Measurements from ENCODE around the gene PDLIM3. TPM values are rescaled to one million over a fixed set of nuclear protein-coding genes. Genes with fewer than 3 reads are reported as not detected.

The PDLIM3 gene
- total and polyA plus RNA-seq, 2 of the 4 experiments (the other 2 are of a cell fraction): 6.4 to 11.7 TPM

GRCh38 chr4:185534866-185535611 is at the start of gene PDLIM3 (continued):
- TF ChIP-seq ELK1 (IDR thresholded peaks at IDR 0.05; ENCODE audit: borderline replicate concordance, low read depth, low read length): no peak

- H3K9ac ChIP-seq (ENCODE audit: low read depth, low read length): no peak overlapping the region
- DNase-seq (no peak), ATAC-seq (ENCODE audit: low read depth) (no peak)
- H3K79me1 ChIP-seq (ENCODE audit: low read depth in 1 of 2, low read length in 2 of 2): no peaks in the 10 kb centered on the region
- H4K5ac ChIP-seq (ENCODE audit: low read depth, low read length): no peak overlapping the region
- ChIA-PET CTCF (no interaction called here), POLR2A (ENCODE audit: unreplicated experiment) (no interaction called here)
- H2BK120ac ChIP-seq (ENCODE audit: low read depth, low read length): no peak overlapping the region
- no peak overlapping the region for H2AK9ac ChIP-seq (replicated peaks; ENCODE audit: low read depth, low read length, poor library complexity)
- TF ChIP-seq RFX5 (IDR thresholded peaks at IDR 0.05; ENCODE audit: low read depth, low read length) (no peak), SMC3 (IDR thresholded peaks at IDR 0.05; ENCODE audit: low read depth, low read length) (no peak), NFE2L2 (IDR thresholded peaks at IDR 0.05; ENCODE audit: low read depth, low read length) (no peak), MAFK (IDR thresholded peaks at IDR 0.05; ENCODE audit: low read depth, low read length) (no peak), RAD21 (IDR thresholded peaks at IDR 0.05; ENCODE audit: low read length) (no peak), CTCF (conservative IDR thresholded peaks at IDR 0.05; ENCODE audit: low read depth, low read length) (no peak), BHLHE40 (IDR thresholded peaks at IDR 0.05; ENCODE audit: low read depth, low read length) (no peak), POLR2A (IDR thresholded peaks at IDR 0.05; ENCODE audit: low read depth, low read length) (no peak), MAZ (IDR thresholded peaks at IDR 0.05; ENCODE audit: borderline replicate concordance, low read depth, low read length) (no peak), CEBPB (IDR thresholded peaks at IDR 0.05; ENCODE audit: low read depth, low read length) (no peak), ELK1 (IDR thresholded peaks at IDR 0.05; ENCODE audit: borderline replicate concordance, low read depth, low read length) (no peak), RCOR1 (IDR thresholded peaks at IDR 0.05; ENCODE audit: insufficient replicate concordance, low read length) (no peak)
- no peaks in the 10 kb centered on the region for H3K36me3 ChIP-seq (ENCODE audit: control insufficient read depth, insufficient read depth, low read length)
- no peak overlapping the region for H3K14ac ChIP-seq (replicated peaks; ENCODE audit: low read depth, low read length)
- no peaks in the 10 kb centered on the region for H4K20me1 ChIP-seq (ENCODE audit: insufficient read depth, low read length)
- no peak overlapping the region for H2AFZ ChIP-seq (replicated peaks; ENCODE audit: low read length, poor library complexity)
- no peak overlapping the region for H2BK20ac ChIP-seq (ENCODE audit: low read depth, low read length)
- H4K8ac ChIP-seq (ENCODE audit: low read depth in 2 of 2, low read length in 2 of 2): no peak overlapping the region
- dilution Hi-C loops (cut with HindIII; ENCODE audit: low sequenced_read_pairs, unreplicated experiment): no loop called here
- H3K4me1 ChIP-seq (ENCODE audit: control insufficient read depth, insufficient read depth, low read length): no peaks in the 10 kb centered on the region
- in situ Hi-C loops (cut with MboI; ENCODE audit: low sequenced_read_pairs): no loop called here
- no peak overlapping the region for H3K56ac ChIP-seq (ENCODE audit: extremely low read depth, insufficient read depth, low read length)
- no peaks in the 10 kb centered on the region; the same call in 1 of the 2 replicates for H3K9me3 ChIP-seq (ENCODE audit: control insufficient read depth, insufficient read depth, low read length)
- no peak overlapping the region for H3K4ac ChIP-seq (ENCODE audit: low read depth, low read length)
- H3K23ac ChIP-seq (ENCODE audit: low read depth, low read length): no peak overlapping the region
- no peak overlapping the region for H3K27ac ChIP-seq (ENCODE audit: insufficient read depth, low read length)
- no TSS peak for BruUV-seq (replicated peaks)
- intact Hi-C loops (cut with micrococcal nuclease): no loop called here
- H2BK15ac ChIP-seq (ENCODE audit: low read depth, low read length): no peak overlapping the region
- no peak overlapping the region for H3K4me2 ChIP-seq (ENCODE audit: low read depth, low read length)
- no peak overlapping the region for H3K4me3 ChIP-seq (ENCODE audit: insufficient read depth, low read depth, low read length)
- H3K18ac ChIP-seq (ENCODE audit: low read depth, low read length): no peak overlapping the region
- no peak overlapping the region for H4K91ac ChIP-seq (ENCODE audit: insufficient read depth, low read depth, low read length)
- no peak overlapping the region for H2AK5ac ChIP-seq (ENCODE audit: low read depth, low read length)
- H2BK5ac ChIP-seq (ENCODE audit: low read depth, low read length, poor library complexity, severe bottlenecking): no peak overlapping the region
- no peaks in the 10 kb centered on the region for H3K9me1 ChIP-seq (ENCODE audit: insufficient read depth, low read length)
- WGBS, 2 experiments (ENCODE audit: extremely low coverage in 2 of 2, insufficient read length in 1 of 2): no CpG with 5 or more reads among the region's 1 CpG
- peaks cover 14% of the 10 kb centered on the region for H3K27me3 ChIP-seq (ENCODE audit: control insufficient read depth, insufficient read depth, low read length)
Measured at GRCh38 chr4:185583813-185584212, 48.5 kb upstream of the PDLIM3 start.

Data from IMR-90 (cell line).